Activated gamma-delta T cell (primary cell): ENCODE data around the gene ZRANB3.

Experiments
- DNase-seq: peaks from one replicate; lab custom pipeline; 2025; lab: John Stamatoyannopoulos, UW

The ZRANB3 gene

GRCh38 chr2:135252805-135253458, 278.1 kb downstream of the ZRANB3 start:
- DNase-seq = no peak

- DNase-seq = no peak
Measured at GRCh38 chr2:135248611-135249010, 282.4 kb downstream of the ZRANB3 start.

DNA sequence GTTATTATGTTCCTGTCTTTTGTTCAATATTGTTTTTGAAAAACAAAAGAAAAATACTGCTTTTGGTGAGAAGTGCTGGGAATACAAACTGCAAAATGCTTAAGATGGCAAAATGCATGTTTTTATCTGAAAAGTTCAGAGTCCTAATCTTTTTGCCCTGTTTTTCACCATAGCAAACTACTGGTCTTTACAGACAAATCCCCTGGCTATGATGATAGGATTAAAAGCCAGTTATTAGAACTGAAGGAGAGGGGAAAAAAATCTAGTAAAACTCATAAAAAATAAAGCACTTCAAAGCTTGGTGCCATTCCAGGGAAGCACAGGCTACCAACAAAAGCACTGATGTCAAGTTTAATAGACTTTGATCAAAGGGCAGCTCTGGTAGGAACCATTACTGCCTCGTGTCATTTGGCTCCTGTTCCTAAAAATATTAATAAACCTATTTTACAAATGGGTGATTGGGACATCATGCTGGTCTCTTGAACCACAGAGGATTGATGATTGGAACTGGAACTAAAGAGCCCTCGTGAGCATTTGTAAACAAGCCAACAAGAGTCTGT, 284.2 kb downstream of the ZRANB3 start:
- DNase-seq = no peak

DNA sequence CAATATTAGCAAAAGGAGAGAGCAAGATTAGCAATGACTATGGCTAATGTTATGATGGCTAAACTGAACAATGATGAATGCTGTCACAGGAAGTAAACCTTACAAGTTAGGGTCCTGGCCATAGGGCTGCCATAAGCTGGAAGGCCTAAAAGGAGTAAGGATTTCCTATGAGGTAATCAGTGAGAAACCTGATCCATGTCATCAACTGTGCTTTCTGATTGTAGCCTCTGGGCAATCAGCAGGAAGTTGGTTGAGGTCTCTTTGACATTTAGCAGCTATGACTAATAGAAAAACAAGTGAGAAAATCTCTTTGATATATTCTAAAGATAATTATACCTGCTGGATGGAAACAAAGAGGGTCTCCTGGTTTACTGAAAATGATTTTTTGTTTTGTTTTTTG, 285.9 kb downstream of the ZRANB3 start:
- no peak for DNase-seq

DNA sequence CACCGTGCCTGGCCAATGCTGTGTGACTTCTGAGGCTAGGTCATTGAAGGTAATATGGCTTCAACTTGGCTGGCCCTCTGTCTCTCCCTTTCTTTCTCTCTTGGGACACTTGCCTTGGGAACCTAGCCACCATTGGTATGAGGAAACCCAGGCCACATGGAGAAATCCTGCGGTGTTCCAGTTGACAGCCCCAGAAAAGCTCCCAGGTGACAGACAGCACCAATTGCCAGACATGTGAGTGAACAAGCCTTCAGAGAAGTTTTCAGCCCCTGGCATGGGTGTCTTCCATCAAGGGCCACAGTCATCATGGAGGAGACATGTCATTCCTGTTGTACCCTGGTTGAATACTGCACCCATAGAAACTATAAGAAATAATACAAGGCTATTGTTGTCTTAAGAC, 292.4 kb downstream of the ZRANB3 start:
- DNase-seq = no peak

DNA sequence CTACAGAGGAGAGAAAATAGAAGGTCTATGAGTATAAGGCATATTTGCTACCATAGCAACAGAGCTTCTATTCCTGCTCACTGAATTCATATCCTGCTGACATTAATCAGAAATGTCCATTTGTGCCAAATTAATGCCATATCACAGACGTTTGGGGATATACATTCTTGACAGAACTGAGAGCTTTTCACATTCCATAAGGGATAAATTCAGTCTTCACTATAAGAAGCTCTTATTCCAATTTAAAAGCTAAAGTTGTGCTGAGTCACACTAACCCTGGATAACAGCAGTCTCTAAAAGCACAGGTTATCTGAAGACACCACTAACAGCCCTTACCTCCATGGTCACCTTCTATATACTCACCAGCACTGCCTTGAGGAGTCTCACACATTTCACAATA, 300.9 kb downstream of the ZRANB3 start:
- no peak for DNase-seq

GRCh38 chr2:135227386-135227785, 303.6 kb downstream of the ZRANB3 start:
- no peak for DNase-seq

DNA sequence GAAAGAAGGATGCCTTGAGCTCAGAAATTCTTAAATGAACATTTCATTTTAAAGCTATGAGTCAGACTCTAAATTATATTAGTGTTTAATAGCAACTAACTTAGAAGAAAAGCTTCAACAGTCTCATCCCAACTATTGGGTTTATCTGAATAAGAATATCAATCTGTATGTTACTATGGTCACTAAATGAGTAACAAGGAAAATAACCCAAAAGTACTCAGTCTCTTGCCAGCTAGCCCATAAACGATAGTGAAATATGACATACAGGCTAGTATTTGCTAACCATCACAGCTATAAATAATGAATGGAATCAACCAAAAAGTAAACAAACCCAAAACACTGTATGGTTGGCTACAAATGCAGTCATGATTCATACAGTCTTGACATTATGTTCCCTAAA, 304.1 kb downstream of the ZRANB3 start:
- no peak for DNase-seq

DNA sequence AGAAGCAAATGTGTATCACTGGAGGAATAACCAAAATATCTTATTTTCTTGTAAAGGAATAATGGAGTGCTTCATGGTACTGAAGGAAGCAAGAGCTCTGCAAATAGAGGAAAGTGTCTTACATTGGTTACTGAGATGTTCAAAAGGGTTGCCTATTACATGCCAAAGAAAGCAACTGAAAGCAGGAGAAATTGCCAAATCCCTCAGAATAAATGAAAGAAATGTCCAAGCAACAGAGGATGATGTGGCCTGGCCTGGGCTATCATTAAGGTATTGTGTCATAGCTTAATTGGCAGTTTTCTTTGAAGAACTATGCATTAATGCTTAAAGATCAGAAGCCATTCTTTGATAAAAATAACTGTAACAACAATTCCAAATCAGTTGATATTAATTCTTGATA, 305.2 kb downstream of the ZRANB3 start:
- no peak for DNase-seq

- DNase-seq = no peak
Measured at GRCh38 chr2:135219226-135219625, 311.8 kb downstream of the ZRANB3 start.

- DNase-seq = no peak
Measured at GRCh38 chr2:135218426-135218825, 312.6 kb downstream of the ZRANB3 start.

- DNase-seq = no peak
Measured at GRCh38 chr2:135212757-135213156, 318.3 kb downstream of the ZRANB3 start.

DNA sequence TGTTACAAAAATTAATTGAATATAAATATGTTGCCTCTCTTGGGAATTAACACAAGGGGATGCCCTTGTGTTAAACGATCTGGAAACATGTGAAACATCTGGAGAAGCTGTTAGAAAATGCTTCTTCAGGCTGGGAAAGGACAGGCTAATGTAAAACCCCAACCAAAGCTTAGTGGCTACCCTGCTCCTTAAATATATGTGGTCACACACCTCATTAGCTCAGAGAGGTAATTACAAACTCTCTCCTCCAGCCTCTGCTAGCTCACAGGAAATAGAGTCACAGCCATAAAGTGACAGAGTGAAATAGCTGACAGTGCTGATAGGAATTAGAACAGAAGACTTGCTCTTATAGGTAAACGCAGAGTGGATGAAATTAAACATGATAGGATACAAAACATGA, 323.0 kb downstream of the ZRANB3 start:
- DNase-seq = no peak

- DNase-seq = no peak
Measured at GRCh38 chr2:135203944-135204343, 327.1 kb downstream of the ZRANB3 start.

DNA sequence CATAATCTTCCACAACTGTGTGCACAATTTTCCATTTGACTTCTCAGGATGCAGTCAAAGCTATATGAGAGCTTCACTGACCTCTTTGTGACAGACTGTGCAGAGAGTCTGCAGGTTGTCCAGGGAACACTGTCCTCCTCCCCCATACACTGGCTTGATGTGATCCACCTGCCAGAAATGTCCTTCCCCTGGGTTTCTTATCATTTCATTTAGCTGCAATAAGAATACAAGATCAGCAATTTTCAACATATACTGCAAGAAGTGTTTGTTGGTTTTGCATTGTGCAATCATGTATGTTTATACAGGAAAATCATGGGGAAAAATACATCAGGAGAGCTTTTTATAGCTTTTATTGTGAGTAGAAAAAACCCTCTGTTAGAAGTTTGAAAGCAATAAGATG, 328.3 kb downstream of the ZRANB3 start:
- DNase-seq = no peak

- no peak for DNase-seq
Measured at GRCh38 chr2:135198481-135198880, 332.5 kb downstream of the ZRANB3 start.

DNA sequence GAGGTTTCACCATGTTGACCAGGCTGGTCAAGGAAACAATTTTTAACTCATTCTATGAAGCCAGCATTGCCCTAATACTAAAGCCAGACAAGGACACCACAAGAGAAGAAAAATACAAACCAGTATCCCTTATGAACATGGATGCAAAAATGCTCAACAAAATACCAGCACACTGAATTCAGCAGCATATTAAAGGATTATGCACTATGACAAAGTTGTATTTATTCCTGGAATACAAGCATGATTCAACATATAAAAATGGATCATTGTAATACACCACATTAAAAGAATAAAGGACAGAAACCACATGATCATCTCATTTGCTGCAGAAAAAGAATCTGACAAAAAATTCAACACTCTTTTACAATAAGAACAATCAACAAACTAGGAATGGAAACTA, 340.2 kb downstream of the ZRANB3 start:
- no peak for DNase-seq

DNA sequence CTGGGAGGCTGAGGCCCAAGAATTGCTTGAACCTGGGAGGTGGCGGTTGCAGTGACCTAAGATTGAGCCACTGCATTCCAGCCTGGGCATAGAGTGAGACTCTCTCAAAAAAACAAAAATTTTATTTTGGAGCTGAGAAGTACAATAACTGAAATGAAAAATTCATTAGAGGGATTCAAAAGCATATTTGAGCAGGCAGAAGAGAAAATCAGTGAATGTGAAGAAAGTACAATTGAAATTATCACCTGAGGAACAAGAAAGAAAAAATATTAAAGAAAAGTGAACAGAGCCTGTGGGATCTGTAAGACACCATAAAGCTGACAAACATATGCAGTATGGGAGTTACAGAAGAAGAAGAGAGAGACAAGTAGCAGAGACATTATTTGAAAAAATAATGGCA, 341.9 kb downstream of the ZRANB3 start:
- DNase-seq = no peak

GRCh38 chr2:135187270-135187669, 343.7 kb downstream of the ZRANB3 start:
- DNase-seq = no peak

DNA sequence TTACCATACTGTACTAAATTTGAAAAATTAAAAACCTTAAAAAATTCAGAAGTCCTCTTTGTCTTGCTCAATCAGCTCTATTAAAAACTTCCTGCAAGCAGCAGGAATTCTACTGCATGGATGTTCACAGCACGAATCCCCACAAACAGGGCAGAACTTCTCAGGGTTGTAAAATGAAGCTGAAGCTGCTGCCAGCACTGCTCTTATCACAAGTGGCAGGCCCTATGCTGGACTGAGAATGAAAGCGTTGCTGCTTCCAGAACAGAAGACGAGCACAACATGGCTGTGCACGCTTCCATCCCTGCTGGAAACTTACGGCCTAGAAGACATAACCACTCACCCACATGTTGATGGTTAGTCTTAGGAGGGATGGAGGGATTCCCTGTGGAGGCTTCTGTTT, 345.0 kb downstream of the ZRANB3 start:
- no peak for DNase-seq

DNA sequence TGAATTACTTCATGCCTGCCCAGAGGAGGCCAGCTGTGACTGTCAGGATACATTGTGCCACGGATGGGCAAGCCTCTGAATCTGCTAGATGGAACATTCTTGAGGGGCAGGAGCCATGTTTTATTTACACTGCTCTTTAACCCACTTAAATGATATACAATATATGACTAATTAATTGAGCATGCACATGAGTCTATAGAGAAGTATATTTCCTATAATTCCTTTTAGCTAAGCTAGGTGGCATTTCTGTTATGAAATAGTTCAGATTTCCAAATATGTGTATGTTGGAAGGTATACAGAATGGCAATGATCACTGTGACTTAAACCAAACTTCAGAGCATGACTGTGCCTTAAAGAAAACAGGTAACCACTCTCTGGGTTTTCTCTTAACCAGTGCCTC, 347.2 kb downstream of the ZRANB3 start:
- no peak for DNase-seq

DNA sequence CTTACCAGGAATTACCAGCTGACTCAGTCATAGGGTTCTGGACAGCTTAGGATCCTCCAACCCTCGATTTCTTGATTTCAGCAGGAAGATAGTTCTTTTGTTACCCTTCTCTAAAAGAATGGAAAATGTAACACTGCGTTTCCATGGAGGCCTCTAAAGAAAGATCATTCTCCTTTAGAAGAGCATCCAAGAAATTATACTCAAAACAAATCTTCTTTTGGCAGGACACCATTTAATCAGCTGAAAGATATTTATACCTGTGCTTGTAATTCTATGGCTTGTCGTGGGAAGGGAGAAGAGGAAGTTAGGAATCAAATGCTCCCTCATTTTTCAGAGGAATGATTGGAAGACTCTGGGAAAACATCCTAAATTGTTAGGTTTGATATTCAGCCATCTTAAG, 348.4 kb downstream of the ZRANB3 start:
- DNase-seq = no peak

GRCh38 chr2:135182190-135182589, 348.8 kb downstream of the ZRANB3 start:
- DNase-seq = no peak

DNA sequence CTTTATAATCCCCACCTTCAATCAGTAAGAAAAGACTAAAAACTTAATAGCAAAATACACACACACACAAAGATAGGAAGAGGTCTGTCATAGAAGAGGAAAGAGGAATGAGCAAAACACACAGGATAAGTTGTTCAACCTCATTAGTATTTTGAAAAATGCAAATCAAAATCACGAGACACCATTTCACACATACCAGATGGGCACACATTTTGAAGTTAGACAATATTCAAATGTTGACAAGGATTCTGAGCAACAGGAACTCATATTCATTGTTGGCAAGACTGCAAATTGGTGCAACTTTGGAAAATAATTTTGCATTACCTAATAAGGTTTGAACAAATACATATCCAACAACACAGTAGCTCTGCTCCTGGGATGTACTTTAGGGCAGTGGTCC, 351.3 kb downstream of the ZRANB3 start:
- no peak for DNase-seq
